ENCODE measurements around the gene TCEANC.
A peak's percentile ranks its signal among the peaks of the same experiment; 100 is the strongest.
"Not testable (repeated sequence)": the region's sequence is repeated elsewhere in the genome, so short reads cannot be mapped to it uniquely, and the experiment has no call there.

The TCEANC gene

GRCh38 chrX:13658602-13659001 is 5.7 kb downstream of the TCEANC start:
- peak; percentile 72 for DNase-seq

DNA sequence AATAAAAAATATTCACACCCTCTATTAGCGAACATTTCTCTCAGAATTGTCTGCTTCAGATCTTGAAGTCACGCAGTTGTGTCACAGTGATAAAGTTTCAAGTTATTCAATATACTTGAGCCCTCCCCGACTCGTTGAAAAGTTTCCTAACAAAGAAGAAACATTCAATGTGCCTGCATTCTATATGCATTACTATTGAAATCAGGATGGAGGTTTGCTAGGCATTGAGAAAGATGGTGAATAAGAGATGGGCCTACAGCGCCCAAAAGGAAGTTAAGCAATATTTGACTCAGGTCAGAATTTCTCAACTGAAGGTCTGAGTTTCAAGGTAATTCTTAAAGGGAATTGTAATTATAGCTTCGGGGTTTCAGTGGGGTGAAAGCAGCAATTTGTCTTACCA is 6.1 kb downstream of the TCEANC start:
- DNase-seq, result no peak

DNA sequence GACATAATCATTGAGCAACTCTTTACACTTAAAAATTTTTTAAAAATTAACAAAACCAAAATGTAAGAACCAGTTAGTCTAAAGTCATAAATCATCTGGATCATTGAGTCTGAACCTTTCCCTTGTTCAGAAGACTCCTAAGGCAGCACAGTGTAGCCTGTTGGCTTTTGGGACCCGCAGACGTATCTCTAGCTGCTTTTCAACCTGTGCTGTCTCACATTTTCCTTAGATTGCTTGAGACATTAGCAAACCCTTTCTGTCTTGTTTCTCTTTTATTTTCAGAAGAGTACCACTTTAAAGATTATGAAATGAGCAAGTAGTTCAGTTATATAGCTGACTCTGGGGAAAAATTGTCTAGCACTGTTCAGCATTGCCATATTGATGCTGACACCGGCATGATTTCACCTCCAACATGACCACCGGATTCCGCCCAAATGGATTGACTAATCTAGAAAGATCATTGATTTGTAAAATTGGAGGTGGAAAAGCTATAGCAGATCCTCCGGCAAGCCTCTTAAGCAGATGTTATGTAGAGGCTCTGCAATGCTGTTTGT is 8.9 kb downstream of the TCEANC start:
- DNase-seq, result no peak

- DNase-seq, result no peak
Observed at GRCh38 chrX:13662355-13662791, 9.4 kb downstream of the TCEANC start.

DNA sequence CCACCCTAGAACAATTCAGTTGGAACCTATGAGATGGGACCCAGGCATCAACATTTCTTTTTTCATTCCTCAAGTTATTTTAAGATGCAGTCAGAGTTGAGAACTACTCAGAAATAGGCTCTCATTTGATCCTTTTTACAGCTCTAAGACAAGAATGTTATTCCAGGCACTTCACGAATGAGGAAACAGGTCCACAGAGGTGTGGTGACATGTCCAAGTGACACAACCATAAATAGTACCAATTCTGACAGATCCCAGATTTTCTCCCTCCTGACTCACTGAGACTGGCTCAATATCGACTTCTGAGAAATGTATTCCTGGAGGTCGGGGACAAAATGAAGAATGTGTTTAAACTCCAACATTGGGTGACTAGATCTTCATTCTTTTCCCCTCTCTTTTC is 11.1 kb downstream of the TCEANC start:
- no peak for DNase-seq

DNA sequence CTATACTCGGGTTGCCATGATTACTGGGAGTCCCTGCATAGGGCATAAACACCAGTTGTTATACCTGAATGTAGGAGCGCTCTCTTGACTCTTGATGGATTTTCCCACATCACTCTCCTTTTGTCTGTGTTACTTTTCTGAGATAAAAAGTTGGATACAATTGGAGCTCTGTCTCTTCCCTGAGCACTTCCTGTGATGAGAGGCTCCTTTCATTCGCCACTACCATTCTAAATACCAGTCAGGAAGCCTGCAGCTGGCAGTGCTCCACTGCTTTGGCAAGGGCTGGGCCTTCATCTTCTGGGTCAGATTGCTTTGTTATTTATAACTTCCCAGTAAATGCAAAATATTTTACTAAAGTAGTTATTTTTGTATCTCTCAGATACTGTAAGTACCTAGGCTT is 13.9 kb downstream of the TCEANC start:
- DNase-seq, result no peak

DNA sequence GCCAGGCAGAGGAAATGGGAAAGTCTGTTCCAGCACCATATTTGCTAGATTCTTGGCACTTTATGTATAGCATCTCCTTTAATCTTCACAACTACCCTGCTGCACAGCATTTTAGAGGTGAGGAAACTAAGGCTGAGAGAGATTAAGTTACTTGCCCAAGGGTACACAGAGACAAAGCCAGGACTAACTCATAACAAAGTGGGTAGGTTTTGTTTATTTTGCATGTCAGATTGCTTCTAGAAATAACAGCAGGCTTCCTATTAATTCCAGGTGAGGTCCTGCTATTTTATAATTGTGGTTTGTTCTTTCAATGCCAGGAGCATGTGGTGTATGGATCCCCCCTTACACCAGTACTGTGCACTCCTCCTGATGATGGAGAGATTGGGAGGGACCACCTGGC is 15.0 kb downstream of the TCEANC start:
- no peak for DNase-seq

DNA sequence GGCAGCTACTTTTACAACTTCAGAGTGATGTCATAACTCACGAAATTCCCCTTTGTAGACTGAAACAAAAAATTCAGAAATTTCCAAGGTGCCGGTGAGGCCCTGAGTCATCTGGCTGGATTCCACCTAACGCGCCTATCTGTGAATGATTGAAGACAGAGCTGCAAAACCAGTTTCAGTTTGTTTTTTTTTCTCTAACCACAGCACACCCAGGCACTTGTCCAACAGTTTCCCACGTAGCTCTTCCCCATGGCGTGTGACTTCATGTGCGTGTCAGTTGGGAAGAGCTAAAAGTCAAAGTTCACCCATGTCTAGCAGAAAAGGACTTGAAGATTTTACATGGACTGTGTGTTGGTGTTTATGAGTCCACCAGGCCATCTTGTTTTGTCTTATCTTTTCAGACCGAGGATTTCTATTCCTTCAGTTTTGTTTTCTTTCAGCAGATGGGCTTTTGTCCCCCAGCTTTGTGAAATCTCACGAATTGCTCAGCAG is 16.4 kb downstream of the TCEANC start:
- peak; percentile 70 for DNase-seq

- DNase-seq, result not testable (repeated sequence)
Observed at GRCh38 chrX:13669755-13670154, 16.8 kb downstream of the TCEANC start.

GRCh38 chrX:13670197-13670596 is 17.3 kb downstream of the TCEANC start:
- DNase-seq, result no peak

DNA sequence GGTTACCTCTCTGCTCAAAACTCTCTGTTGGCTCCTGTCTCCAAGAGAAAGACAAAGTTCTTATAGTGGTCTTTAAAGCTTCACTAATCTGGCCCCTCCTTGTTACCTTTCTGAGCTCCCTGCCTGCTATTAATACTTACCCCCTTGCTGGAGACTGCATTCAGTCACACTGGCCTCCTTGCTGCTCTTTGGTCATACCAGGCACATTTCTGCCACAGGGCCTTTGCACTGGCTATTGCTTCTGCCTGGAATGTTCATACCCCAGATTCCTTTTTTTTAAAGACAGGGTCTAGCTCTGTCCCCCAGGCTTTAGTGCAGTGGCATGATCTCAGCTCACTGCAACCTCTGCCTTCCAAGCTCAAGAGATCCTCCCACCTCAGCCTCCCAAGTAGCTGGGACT is 20.1 kb downstream of the TCEANC start:
- no peak for DNase-seq

- no peak for DNase-seq
Observed at GRCh38 chrX:13676885-13677284, 23.9 kb downstream of the TCEANC start.

DNA sequence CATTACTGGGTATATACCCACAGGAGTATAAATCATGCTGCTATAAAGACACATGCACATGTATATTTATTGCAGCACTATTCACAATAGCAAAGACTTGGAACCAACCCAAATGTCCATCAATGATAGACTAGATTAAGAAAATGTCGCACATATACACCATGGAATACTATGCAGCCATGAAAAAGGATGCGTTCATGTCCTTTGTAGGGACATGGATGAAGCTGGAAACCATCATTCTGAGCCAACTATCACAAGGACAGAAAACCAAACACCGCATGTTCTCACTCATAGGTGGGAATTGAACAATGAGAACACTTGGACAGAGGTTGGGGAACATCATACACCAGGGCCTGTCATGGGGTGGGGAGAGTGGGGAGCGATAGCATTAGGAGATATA is 26.8 kb downstream of the TCEANC start:
- DNase-seq, result not testable (repeated sequence)

- no peak for DNase-seq
Observed at GRCh38 chrX:13681595-13681994, 28.7 kb downstream of the TCEANC start.

DNA sequence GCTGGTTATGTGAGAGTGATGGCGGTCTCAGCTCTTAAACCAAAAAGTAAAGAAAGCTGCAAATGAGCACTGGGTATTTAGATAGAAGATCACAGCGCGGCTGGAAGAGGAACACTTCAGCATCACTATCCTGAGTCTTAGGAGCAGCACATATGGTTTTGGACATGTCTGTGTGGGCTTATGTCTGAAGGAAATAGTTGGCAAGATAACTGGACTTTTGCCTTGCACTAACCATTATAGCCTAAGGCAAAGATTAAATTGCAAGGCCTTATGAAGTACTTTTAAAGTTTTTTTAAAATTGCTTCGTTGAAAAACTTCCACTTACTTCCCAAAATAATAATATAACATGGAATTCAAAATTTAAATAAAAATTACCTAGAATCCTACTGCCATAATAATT is 31.4 kb downstream of the TCEANC start:
- no peak for DNase-seq

DNA sequence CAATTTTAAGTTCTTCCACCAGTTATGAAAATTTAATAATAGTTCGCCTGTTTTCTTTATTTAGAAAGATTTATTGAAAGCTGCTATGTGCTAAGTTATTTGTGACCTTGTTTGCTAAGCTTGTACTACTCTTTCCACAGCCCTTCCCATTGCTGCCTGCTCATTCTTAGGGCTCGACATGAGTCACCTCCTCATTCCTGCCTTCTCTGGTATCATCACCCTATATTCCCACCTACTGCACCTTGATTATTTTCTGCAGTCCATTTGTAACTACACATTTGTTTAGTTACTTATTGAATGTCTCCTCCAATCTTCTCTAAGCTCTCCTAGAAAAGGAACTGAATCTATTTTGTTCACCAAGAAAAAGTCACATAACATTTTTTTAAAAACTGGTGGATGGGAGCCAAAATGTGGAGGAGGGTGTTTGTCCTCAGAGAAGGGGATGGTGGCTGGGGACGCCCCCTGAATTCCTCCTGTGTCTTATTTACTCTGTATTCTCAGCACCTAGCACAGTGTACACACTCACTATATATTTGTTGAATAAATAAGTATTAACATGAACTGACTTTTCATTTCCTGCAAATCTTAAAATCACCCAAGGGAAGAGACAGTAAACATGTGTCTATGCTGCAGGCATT is 32.3 kb downstream of the TCEANC start:
- no peak for DNase-seq

- DNase-seq, result no peak
Observed at GRCh38 chrX:13687203-13687602, 34.3 kb downstream of the TCEANC start.

GRCh38 chrX:13688384-13688957 is 35.5 kb downstream of the TCEANC start:
- no peak for DNase-seq

DNA sequence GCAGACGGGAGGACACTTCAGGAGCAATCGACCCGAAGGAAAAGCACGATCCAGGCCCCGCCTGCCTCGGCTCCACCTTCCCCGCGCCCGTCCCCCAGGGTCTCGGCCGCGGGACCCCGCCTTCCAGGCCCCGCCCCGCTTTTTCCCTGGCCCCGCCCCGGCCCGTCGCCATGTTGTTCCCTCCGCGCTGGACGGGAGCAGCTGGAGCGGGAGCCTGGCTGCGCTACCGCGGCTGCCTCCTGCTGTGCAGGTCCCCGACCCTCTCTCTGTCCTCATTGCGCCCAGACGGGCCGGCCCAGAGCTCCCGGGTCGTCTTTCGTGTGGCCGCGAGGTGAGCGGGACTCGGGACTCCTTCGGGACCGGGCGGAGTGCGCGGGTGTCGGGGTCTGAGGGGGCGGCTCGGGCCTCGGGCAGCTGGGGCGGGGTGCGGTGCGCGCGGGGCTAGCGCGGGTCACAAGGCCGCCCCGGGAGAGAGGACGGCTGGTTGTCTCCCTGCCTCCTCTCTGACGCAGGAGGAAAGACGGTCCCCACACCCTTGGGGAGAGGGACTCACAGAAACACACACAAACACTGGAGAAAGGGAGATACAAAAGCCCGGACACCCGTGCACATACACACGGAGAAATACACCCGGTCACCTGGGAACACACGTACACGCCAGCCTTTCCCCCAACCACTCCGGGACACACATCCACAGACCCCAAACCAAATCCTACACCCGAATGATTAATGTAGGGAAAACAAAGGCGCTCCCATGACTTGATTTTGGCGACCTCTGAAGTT is 36.2 kb downstream of the TCEANC start, which contains the start of gene RAB9A:
Gene RAB9A, plus strand, starts transcription at position 171 of the 783 bp plus-strand sequence. CDS start 19,619 bp downstream, outside the sequence.
- DNase-seq, result peak; percentile 81

- no peak for DNase-seq
Observed at GRCh38 chrX:13689741-13690211, 36.8 kb downstream of the TCEANC start.

GRCh38 chrX:13690836-13691235 is 37.9 kb downstream of the TCEANC start:
- DNase-seq, result peak; percentile 28

DNA sequence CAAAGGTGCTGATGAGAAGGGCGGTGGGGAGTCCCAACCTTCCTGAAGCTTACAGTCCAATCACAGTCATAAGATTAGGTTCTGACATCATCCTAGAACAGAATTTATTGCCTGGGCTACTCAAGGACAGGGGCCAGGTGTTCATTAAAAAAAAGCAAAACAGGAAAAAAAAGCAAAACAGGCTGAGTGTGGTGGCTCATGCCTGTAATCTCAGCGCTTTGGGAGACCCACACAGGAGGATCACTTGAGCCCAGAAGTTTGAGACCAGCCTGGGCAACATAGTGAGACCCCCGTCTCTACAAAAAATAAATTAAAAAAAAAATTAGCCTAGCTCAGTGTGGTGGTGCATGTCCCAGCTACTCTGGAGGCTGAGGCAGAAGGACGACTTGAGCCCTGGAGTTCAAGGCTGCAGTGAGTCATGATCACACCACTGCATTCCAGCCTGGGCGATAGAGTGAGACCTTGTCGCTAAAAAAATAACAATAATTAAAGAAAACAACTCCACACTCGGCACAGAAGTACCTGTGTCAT is 39.0 kb downstream of the TCEANC start:
- DNase-seq, result no peak

DNA sequence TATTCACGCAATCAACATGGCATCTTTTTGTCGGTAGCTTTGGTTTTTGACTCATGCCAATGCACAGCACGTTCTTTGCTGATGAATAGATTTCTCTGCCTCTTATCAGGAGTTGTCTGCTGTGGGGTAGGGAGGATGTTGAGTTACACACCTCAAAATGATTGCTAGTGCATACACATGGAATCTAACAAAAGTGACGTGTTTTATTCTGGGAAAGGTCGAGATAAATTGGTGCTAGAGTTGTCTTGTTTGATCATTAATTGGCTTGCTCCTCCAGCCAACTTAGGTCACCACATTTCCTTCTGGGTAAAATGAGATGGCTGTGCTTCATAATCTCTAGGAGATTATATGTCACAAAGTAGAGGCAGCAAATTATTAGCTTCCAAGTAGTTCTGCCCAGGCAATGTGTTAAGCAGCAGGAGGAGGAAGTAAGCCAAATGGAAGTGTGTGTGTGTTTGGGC is 39.9 kb downstream of the TCEANC start:
- DNase-seq, result no peak
